HG03565 (cell line): ENCODE results near the gene PIGU.
"Not testable (repeated sequence)": the region's sequence is repeated elsewhere in the genome, so short reads cannot be mapped to it uniquely, and the experiment has no call there.

Experiments used
- ATAC-seq: cut with Tn5 transposase; IDR thresholded peaks from one replicate; pipeline ENCODE4 v1.9.1; 2021; ENCODE audit warnings: mild to moderate bottlenecking, moderate library complexity; ENCODE audit not compliant: unreplicated experiment

The PIGU gene

GRCh38 chr20:34537651-34538050 lies 139.2 kb downstream of the PIGU start:
- ATAC-seq = no peak

- no peak for ATAC-seq
Measured at GRCh38 chr20:34536798-34537394, 140.0 kb downstream of the PIGU start.

- no peak for ATAC-seq
Measured at GRCh38 chr20:34535857-34536256, 141.0 kb downstream of the PIGU start.

GRCh38 chr20:34535301-34535840 lies 141.5 kb downstream of the PIGU start:
- no peak for ATAC-seq

GRCh38 chr20:34534391-34535165 lies 142.3 kb downstream of the PIGU start:
- ATAC-seq = no peak

GRCh38 chr20:34532756-34533155 lies 144.1 kb downstream of the PIGU start:
- no peak for ATAC-seq

- ATAC-seq = no peak
Measured at GRCh38 chr20:34532320-34532719, 144.6 kb downstream of the PIGU start.

- no peak for ATAC-seq
Measured at GRCh38 chr20:34531608-34532265, 145.2 kb downstream of the PIGU start.

- no peak for ATAC-seq
Measured at GRCh38 chr20:34530342-34530741, 146.6 kb downstream of the PIGU start.

- ATAC-seq = no peak
Measured at GRCh38 chr20:34529742-34530141, 147.2 kb downstream of the PIGU start.

- ATAC-seq = no peak
Measured at GRCh38 chr20:34528921-34529297, 148.0 kb downstream of the PIGU start.

- no peak for ATAC-seq
Measured at GRCh38 chr20:34527016-34527415, 149.9 kb downstream of the PIGU start.

- ATAC-seq = no peak
Measured at GRCh38 chr20:34526466-34526865, 150.4 kb downstream of the PIGU start.

GRCh38 chr20:34525709-34526416 lies 151.0 kb downstream of the PIGU start:
- no peak for ATAC-seq

GRCh38 chr20:34525342-34525708 lies 151.6 kb downstream of the PIGU start:
- no peak for ATAC-seq

GRCh38 chr20:34524426-34524825 lies 152.5 kb downstream of the PIGU start:
- no peak for ATAC-seq

- no peak for ATAC-seq
Measured at GRCh38 chr20:34522969-34523871, 153.7 kb downstream of the PIGU start.

- not testable (repeated sequence) for ATAC-seq
Measured at GRCh38 chr20:34519841-34520240, 157.1 kb downstream of the PIGU start.

- not testable (repeated sequence) for ATAC-seq
Measured at GRCh38 chr20:34518863-34519262, 158.0 kb downstream of the PIGU start.

- no peak for ATAC-seq
Measured at GRCh38 chr20:34517114-34517505, 159.8 kb downstream of the PIGU start.
